ENCODE measurements around the gene MRGPRE.

MRGPRE gene

DNA sequence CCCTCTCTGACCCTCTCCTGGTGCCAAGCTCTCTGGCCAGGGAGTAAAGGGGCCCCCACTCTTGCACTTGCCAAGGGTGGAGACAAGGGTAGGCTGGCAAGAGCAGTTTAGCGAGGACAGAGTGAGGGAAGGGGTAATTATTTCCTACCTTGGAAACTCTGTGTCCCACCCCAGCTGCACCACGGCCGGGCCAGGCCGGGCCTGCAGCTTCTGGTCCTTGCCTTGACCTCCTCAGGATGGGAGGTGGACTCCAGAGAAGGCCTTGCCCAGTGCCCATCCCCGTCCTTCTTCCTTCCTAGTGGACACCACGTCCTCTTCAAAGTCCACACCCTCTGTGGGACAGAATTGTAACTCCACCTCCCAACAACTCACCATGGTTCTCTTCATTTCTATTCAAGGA lies 48.7 kb downstream of the MRGPRE start:
- in situ Hi-C loops (cut with MboI; ENCODE audit: low sequenced_read_pairs) = no loop called here

GRCh38 chr11:3182462-3182852 lies 49.8 kb downstream of the MRGPRE start:
- in situ Hi-C loops (cut with MboI; ENCODE audit: low sequenced_read_pairs) = no loop called here

GRCh38 chr11:3181725-3182461 lies 50.3 kb downstream of the MRGPRE start:
- in situ Hi-C loops (cut with MboI; ENCODE audit: low sequenced_read_pairs) = no loop called here

DNA sequence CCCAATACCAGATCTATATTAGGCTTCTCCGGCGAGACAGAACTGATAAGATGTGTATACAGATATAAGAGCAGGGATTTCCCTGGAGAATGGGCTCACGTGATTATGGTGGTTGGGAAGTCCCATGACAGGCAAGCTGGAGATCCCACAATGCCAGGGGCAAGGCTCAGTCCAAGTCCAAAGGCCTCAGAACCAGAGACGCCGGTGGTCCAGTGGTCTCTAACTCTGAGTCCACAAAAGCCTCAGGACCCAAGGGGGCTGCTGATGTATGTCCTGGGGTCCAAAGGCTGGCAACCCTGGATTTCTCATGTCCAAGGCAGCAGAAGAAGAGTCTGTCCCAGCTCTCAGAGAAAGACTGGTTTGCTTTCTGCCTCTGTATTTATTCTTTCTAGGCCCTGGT lies 51.3 kb downstream of the MRGPRE start:
- in situ Hi-C loops (cut with MboI; ENCODE audit: low sequenced_read_pairs) = no loop called here

DNA sequence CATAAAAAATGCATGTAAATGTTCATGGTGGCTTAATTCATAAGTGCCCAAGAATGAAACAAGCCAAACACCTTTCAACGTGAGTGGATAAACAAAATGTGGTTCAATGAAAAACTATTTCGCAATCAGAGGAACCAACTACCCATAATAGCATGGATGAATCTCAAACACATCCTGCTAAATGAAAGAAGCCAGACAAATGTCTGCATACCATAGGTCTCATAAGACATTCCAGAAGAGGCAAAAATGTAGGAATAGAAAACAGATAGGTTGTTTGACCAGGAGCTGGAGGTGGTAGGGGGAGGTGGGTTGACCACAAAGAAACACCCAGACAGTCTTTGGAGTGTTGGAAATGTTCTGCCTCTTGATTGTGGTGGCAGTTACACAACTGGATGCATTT lies 53.9 kb downstream of the MRGPRE start:
- in situ Hi-C loops (cut with MboI; ENCODE audit: low sequenced_read_pairs) = no loop called here

GRCh38 chr11:3177931-3178330 lies 54.3 kb downstream of the MRGPRE start:
- in situ Hi-C loops (cut with MboI; ENCODE audit: low sequenced_read_pairs) = no loop called here

Measured in HL-60/S4 treated with retinoic acid at 250 ng/mL for 4 days and 3 days (cell line).